ENCODE measurements around the gene MTHFD2L. TPM values are rescaled to one million over a fixed set of nuclear protein-coding genes. Genes with fewer than 3 reads are reported as not detected.

The MTHFD2L gene
- total RNA-seq, 2 experiments from 2014 or later, result 7.3 to 8.1 TPM

DNA sequence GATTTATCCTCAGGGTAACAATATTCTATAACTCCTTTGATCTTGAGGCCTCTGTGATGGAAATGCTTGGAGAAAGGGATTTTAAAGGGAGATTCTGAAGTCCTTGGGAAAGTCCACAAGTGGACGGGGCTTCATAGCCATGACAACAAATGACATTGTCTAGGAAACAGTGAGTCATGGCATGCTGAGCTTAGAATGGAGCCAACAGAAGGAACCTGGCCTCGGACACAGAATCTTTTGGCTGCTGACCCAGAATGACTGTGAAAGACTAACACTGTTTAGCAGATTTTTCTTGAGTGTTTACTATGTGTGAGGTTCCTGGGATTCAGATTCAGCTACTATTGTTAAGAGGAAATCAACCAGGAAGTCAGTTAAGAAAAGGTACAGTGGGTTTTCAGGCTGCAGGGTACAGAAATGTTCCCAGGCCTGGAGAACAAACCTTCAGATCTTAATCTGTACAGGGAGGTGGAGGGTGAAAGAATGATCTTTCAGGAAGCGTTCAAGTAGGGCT is 40.8 kb upstream of the MTHFD2L start:
- POLR2A ChIA-PET, result no interaction called here

DNA sequence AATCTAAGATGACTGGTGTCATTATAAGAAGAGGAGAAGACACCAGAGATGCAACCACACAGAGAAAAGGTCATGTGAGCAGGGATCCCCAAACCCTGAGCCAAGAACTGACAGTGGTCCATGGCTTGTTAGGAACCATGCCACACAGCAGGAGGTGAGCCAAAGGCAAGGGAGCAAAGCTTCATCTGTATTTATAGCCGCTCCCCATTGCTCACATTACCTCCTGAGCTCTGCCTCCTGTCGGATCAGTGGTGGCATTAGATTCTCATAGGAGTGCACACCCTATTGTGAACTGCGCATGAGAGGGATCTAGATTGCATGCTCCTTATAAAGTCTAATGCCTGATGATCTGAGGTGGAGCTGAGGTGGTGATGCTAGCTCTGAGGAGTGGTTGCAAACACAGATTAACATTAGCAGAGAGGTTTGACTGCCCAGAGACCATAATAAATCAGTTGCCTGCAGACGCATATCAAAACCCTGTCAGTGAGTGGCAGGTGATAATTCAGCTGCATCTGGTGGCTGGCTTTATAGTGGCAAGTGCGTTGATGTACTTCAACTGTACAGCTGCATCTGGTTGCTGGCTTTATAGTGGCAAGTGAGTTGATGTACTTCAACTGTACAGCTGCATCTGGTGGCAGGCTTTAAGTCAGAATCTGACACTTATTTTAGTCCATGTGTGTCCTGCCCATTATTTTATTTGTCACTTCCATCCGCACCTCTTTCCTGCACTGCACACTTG is 39.1 kb upstream of the MTHFD2L start:
- Mint-ChIP-seq H3K36me3 (ENCODE audit: low read depth) (no peaks in the 10 kb centered on the region), H3K27ac (no peak overlapping the region), H3K27me3 (no peaks in the 10 kb centered on the region), H3K9me3 (peaks cover 3% of the 10 kb centered on the region), H3K4me3 (no peak overlapping the region), H3K4me1 (ENCODE audit: low read depth) (no peaks in the 10 kb centered on the region)
- CTCF ChIA-PET, result interaction anchor here (0.8 to 1.0 kb wide), 2 partner anchors 16 to 20 kb away, joined by 3 read pairs; partner anchors contain the start of gene CXCL2
- intact Hi-C loops (cut with micrococcal nuclease), result no loop called here
- no peak for TF ChIP-seq CTCF (IDR thresholded peaks at IDR 0.05)
- DNase-seq (no peak), ATAC-seq (no peak)
- POLR2A ChIA-PET, result no interaction called here

More for the DNA sequence above, 40.8 kb upstream of the MTHFD2L start:
- ATAC-seq (no peak), DNase-seq (no peak)
- Mint-ChIP-seq H3K4me3 (no peak overlapping the region), H3K4me1 (ENCODE audit: low read depth) (no peaks in the 10 kb centered on the region), H3K27me3 (no peaks in the 10 kb centered on the region), H3K27ac (no peak overlapping the region), H3K9me3 (peaks cover 2% of the 10 kb centered on the region), H3K36me3 (ENCODE audit: low read depth) (no peaks in the 10 kb centered on the region)
- intact Hi-C loops (cut with micrococcal nuclease), result no loop called here
- CTCF ChIA-PET, result no interaction called here
- TF ChIP-seq CTCF (IDR thresholded peaks at IDR 0.05), result no peak

GRCh38 chr4:74120086-74120485 is 37.8 kb upstream of the MTHFD2L start:
- H3K9me3 Mint-ChIP-seq, result peaks cover 3% of the 10 kb centered on the region
- CTCF ChIA-PET, result no interaction called here
- DNase-seq (no peak), ATAC-seq (no peak)
- intact Hi-C loops (cut with micrococcal nuclease), result no loop called here
- H3K4me1 Mint-ChIP-seq (ENCODE audit: low read depth), result no peaks in the 10 kb centered on the region
- no peak overlapping the region for H3K4me3 Mint-ChIP-seq
- H3K27ac Mint-ChIP-seq, result no peak overlapping the region
- H3K36me3 Mint-ChIP-seq (ENCODE audit: low read depth), result no peaks in the 10 kb centered on the region
- POLR2A ChIA-PET, result no interaction called here
- TF ChIP-seq CTCF (IDR thresholded peaks at IDR 0.05), result no peak
- H3K27me3 Mint-ChIP-seq, result no peaks in the 10 kb centered on the region

DNA sequence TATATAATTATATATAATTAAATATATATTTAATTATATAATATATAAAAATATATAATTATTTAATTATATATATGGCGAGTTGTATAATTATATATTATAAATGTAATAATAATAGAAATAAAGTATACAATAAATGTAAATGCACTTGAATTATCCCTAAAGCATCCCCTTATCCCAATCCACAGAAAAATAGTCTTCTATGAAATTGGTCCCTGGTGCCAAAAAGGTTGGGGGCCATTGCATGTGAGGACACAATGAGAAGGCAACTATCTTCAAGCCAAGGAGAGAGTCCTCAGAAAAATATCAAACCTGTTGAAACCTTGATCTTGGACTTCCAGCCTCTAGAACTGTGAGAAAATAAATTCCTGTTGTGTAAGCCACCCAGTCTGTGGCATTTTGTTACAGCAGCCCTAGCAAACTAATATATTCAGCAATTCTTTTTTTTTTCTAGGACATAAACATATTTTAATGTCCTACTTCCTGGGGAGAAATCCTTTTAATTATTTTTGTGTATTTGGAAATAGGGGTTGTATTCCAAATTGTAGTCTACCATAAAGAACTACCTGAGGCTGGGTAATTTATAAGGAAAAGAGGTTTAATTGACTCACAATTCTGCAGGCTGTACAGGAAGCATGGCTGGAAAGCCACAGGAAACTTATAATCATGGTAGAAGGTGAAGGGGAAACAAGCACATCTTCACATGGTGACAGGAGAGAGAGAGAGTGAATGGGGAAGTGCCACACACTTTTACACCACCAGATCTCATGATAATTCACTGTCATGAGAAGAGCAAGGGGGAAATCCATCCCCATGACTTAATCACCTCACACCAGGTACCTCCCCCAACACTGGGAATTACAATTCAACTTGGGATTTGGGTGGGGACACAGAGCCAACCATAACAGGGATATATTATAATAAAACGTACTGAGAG is 36.0 kb upstream of the MTHFD2L start:
- H3K9me3 Mint-ChIP-seq, result peaks cover 3% of the 10 kb centered on the region
- ChIA-PET CTCF (no interaction called here), POLR2A (no interaction called here)
- no peak overlapping the region for H3K27ac Mint-ChIP-seq
- ATAC-seq (no peak), DNase-seq (no peak)
- TF ChIP-seq CTCF (IDR thresholded peaks at IDR 0.05), result no peak
- H3K4me3 Mint-ChIP-seq, result no peak overlapping the region
- H3K36me3 Mint-ChIP-seq (ENCODE audit: low read depth), result no peaks in the 10 kb centered on the region
- H3K27me3 Mint-ChIP-seq, result no peaks in the 10 kb centered on the region
- intact Hi-C loops (cut with micrococcal nuclease), result no loop called here
- H3K4me1 Mint-ChIP-seq (ENCODE audit: low read depth), result no peaks in the 10 kb centered on the region
